ENCODE data around the gene SF3B2. TPM values are rescaled to one million over a fixed set of nuclear protein-coding genes. Genes with fewer than 3 reads are reported as not detected.
A peak's percentile ranks its signal among the peaks of the same experiment; 100 is the strongest.

SF3B2 gene
- total and polyA plus RNA-seq, 9 of the 15 experiments (the other 6 are each of a cell fraction or from before 2014, with no cell fraction given) = 58.3 to 248 (median 157) TPM

GRCh38 chr11:66068923-66069714 lies 17.0 kb downstream of the SF3B2 start (continued):
- TF ChIP-seq JUND (IDR thresholded peaks at IDR 0.05; ENCODE audit: borderline replicate concordance, low read depth, low read length) = no peak
- TF ChIP-seq JUND (tag; IDR thresholded peaks at IDR 0.05; ENCODE audit: borderline replicate concordance, low read depth, low read length) = no peak; the same call in 2 of the 3 replicates
- TF ChIP-seq RERE (CRISPR knock-in tag; IDR thresholded peaks at IDR 0.05; ENCODE audit: borderline replicate concordance) = no peak
- TF ChIP-seq POLR2AphosphoS5 (IDR thresholded peaks at IDR 0.05; ENCODE audit: control insufficient read depth, insufficient read depth, low read depth, low read length) = no peak
- no peak for TF ChIP-seq PATZ1 (CRISPR knock-in tag; IDR thresholded peaks at IDR 0.05; ENCODE audit: borderline replicate concordance)
- no peak for TF ChIP-seq POLR2G (IDR thresholded peaks at IDR 0.05; ENCODE audit: low read depth, low read length)
- TF ChIP-seq STAT6 (CRISPR knock-in tag; IDR thresholded peaks at IDR 0.05) = no peak
- TF ChIP-seq, protein P1, sequence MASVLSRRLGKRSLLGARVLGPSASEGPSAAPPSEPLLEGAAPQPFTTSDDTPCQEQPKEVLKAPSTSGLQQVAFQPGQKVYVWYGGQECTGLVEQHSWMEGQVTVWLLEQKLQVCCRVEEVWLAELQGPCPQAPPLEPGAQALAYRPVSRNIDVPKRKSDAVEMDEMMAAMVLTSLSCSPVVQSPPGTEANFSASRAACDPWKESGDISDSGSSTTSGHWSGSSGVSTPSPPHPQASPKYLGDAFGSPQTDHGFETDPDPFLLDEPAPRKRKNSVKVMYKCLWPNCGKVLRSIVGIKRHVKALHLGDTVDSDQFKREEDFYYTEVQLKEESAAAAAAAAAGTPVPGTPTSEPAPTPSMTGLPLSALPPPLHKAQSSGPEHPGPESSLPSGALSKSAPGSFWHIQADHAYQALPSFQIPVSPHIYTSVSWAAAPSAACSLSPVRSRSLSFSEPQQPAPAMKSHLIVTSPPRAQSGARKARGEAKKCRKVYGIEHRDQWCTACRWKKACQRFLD (CRISPR knock-in tag; IDR thresholded peaks at IDR 0.05) = 0 out of 2 replicates have a peak, but pooled peaks have one; percentile 16
- TF ChIP-seq USF2 (CRISPR knock-in tag; IDR thresholded peaks at IDR 0.05) = no peak
- TF ChIP-seq MTF1 (CRISPR knock-in tag; IDR thresholded peaks at IDR 0.05; ENCODE audit: borderline replicate concordance) = no peak
- no peak for TF ChIP-seq PHTF2 (CRISPR knock-in tag; IDR thresholded peaks at IDR 0.05)

All from K562 (cell line).